Fibroblast of the aortic adventitia (primary cell): Measurements from ENCODE around the gene FGF16. TPM values are rescaled to one million over a fixed set of nuclear protein-coding genes. Genes with fewer than 3 reads are reported as not detected.

Source experiments
- DNase-seq: peaks from one replicate; pipeline ENCODE4 v3.0.0-alpha.2; 2010; ENCODE audit warnings: low read depth
- H3K4me3 ChIP-seq: 2 replicates; pipeline ENCODE4 v1.5.1; 2011; ENCODE audit warnings: low read depth, mild to moderate bottlenecking, control low read depth, low read length, moderate library complexity
- total RNA-seq: library from RNA; depleted of rRNA; stranded (reverse); fragments of >200 nt; gene quantifications from 2 replicates; pipeline ENCODE4 v1.2.3, GENCODE V29; 2012; ENCODE audit warnings: low replicate concordance
- TF ChIP-seq, protein P1 (sequence below): IDR thresholded peaks from 2 replicates; pipeline ENCODE4 v1.5.1; 2011; ENCODE audit warnings: mild to moderate bottlenecking, low read length, control low read depth, inconsistent platforms; ENCODE audit not compliant: insufficient read depth

The FGF16 gene
- total RNA-seq, 1 donor = 5.9 TPM

DNA sequence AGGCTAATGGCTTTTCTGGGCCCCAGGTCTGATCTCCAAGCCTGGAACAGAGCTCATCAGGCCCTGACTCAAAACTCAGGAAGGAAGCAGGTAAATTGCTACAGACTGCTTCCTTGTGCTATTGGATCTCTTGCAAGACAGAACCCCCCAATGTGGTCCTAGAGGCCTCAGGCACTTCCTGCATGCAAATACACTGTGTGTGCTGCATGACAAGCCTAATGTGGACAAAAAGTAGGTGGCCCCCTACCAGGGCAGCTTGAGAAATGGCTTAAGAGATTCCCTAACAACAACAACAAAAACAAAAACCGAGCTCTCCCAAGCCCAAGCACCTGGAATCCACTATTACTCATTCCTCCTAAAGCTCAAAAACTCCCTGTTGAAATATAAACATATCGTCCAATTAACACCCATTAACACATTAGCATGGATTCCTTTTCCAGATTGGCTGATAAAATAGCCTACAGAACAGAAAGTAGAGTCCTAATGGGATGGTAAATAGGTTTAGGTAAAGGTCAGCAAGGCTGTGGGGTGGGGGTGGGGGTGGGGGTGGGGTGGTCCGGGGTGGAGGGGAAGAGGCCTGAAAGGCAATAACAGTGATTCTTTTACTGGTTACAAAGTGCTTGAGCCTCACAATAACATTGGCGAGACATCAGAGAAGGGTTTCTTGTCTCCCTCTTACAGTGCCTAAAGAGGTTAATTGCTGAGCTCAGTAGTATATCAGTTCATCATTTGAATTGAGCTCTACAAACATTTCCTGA, 24.1 kb upstream of the FGF16 start:
- DNase-seq = no peak
- no peak overlapping the region for H3K4me3 ChIP-seq
- TF ChIP-seq, protein P1, sequence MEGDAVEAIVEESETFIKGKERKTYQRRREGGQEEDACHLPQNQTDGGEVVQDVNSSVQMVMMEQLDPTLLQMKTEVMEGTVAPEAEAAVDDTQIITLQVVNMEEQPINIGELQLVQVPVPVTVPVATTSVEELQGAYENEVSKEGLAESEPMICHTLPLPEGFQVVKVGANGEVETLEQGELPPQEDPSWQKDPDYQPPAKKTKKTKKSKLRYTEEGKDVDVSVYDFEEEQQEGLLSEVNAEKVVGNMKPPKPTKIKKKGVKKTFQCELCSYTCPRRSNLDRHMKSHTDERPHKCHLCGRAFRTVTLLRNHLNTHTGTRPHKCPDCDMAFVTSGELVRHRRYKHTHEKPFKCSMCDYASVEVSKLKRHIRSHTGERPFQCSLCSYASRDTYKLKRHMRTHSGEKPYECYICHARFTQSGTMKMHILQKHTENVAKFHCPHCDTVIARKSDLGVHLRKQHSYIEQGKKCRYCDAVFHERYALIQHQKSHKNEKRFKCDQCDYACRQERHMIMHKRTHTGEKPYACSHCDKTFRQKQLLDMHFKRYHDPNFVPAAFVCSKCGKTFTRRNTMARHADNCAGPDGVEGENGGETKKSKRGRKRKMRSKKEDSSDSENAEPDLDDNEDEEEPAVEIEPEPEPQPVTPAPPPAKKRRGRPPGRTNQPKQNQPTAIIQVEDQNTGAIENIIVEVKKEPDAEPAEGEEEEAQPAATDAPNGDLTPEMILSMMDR = no peak

DNA sequence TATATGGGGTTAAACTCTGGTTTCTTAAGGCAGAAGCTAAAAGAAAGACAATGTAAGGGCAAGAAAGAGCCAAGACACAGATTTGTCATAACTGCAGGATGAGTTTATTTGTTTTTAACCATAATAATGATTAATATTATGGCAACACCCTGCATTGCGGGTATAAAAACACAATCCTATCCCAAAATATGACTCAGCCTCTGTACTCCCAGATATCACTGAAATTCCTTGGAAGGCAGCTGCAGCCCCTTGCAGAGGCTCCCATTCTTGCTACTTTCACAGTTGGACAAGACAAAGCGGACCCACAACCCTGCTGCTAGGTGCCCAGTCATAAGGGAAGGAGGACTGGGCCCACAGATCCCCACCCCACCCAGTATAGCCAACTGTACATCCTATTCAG, 20.4 kb upstream of the FGF16 start:
- no peak overlapping the region for H3K4me3 ChIP-seq
- TF ChIP-seq, protein P1 = no peak
- peak; percentile 84 for DNase-seq

DNA sequence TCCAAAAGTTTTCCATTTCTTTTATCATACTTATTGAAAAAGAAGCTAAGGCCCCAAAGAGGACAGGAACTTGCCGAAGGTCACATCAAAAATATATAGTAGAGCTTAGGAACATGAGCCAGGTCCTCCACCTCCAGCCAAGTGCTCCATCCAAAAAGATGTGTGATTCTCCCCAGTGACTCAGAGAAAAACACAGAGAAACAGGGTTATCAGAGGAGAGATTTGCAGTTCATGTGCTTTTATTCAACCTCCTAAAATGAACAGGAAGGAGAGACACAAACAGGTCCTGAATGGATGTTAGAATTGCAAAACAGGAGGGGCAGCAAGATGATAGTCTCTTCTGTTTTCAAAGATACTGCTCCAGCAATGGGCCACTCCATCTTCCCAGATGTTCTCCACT, 19.6 kb upstream of the FGF16 start:
- DNase-seq = peak; percentile 62
- no peak overlapping the region for H3K4me3 ChIP-seq
- TF ChIP-seq, protein P1 = no peak

DNA sequence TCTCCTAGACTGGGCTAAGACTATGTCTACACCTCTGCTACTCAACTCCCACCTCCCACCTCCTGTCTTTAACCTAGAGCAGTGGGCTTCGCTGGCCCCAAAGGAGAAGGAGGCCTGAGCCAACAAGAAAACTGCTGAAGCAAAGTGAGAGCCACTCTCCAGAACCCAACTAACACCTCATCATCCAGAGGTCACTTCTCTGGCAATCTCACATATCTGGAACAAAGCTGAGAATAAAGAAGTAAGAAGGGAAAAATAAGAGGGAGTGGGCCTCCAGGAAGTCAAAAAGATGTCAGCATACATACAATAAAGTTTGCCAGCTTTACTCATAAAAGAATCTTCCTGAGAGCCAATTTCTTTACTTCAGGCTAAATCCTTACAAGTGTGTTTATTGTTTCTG, 18.6 kb upstream of the FGF16 start:
- TF ChIP-seq, protein P1 = no peak
- DNase-seq = no peak

DNA sequence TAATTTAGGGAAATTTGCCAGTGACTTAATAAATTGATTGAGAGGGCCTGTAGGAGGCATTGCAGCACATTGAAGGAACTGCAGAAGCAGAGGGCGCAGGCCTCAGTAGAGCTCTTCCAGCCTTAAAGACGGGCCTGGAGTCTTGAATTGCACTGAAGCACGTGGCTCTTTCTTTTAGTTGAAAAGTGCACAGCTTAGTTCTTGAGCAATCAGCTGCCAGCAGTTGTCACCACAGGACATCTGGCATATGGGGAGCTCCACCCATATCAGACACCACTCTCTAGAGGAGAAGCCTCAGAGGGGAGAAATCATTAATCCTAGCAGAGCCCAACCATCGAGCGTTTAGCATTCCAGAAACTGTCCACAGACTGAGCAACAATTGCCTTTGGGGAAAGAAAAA, 16.0 kb upstream of the FGF16 start:
- peak; percentile 91 for DNase-seq
- TF ChIP-seq, protein P1 = peak; percentile 14
- H3K4me3 ChIP-seq = no peak overlapping the region

More for the DNA sequence above, 18.6 kb upstream of the FGF16 start:
- H3K4me3 ChIP-seq = no peak overlapping the region

DNA sequence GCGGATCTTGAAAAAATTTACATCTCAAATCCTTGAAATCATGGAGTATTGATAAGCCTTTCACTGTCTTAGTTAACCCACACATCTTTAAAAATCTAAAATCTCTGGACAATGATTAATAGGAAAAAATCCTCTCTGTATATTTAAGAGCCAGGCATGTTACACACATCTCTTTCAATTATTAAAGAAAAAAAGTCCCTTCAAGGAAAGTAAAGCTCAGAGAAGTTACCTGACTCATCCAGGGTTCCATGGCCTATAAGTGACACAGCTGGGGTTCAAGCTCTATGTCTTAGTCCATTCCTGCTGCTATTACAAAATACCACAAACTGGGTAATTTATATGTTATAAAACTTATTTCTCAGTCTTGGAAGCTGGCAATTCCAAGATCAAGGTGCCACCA, 14.2 kb upstream of the FGF16 start:
- no peak for DNase-seq
- H3K4me3 ChIP-seq = no peak overlapping the region
- TF ChIP-seq, protein P1 = no peak

DNA sequence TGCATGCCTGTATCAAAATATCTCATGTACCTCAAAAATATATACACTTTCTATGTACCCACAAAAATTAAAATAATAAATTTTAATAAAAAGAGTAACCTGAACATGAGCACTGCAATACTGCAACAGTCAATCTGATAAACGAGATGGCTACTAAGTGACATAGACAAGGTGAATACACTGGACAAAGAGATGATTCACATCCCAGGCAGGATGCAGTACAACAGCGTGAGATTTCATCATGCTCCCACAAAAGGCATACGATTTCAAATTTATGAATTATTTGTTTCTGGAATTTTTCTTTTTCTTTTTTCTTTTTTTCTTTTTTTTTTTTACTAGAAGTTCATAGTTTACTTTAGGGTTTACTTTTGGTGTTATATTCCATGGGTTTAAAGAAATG, 12.2 kb upstream of the FGF16 start:
- TF ChIP-seq, protein P1 = no peak
- no peak overlapping the region for H3K4me3 ChIP-seq

More for the DNA sequence above, 12.2 kb upstream of the FGF16 start:
- DNase-seq = no peak
